Anterior cingulate cortex (tissue), 58 donors: ENCODE measurements around the gene HECTD3.
"Not testable (repeated sequence)": the region's sequence is repeated elsewhere in the genome, so short reads cannot be mapped to it uniquely, and the experiment has no call there.

Source experiments
- DNase-seq, 58 donors: peaks; one replicate each; lab custom pipeline; 2025; lab: John Stamatoyannopoulos, UW

HECTD3 gene

GRCh38 chr1:44995467-44996238 is 15.5 kb downstream of the HECTD3 start:
- no peak for DNase-seq

- no peak for DNase-seq
These were observed 16.7 kb downstream of the HECTD3 start for GRCh38 chr1:44994309-44994898.

- DNase-seq: no peak
These were observed 22.5 kb downstream of the HECTD3 start for GRCh38 chr1:44988531-44989156.

- DNase-seq: no peak
These were observed 25.3 kb downstream of the HECTD3 start for GRCh38 chr1:44985747-44986359.

GRCh38 chr1:44977372-44977771 is 33.8 kb downstream of the HECTD3 start:
- not testable (repeated sequence) for DNase-seq

- no peak for DNase-seq
These were observed 34.9 kb downstream of the HECTD3 start for GRCh38 chr1:44976252-44976651.

GRCh38 chr1:44973645-44974044 is 37.5 kb downstream of the HECTD3 start:
- no peak for DNase-seq

GRCh38 chr1:44970317-44970716 is 40.8 kb downstream of the HECTD3 start:
- DNase-seq: no peak

GRCh38 chr1:44964396-44964795 is 46.7 kb downstream of the HECTD3 start:
- no peak for DNase-seq

- no peak for DNase-seq
These were observed 48.4 kb downstream of the HECTD3 start for GRCh38 chr1:44962729-44963128.

- not testable (repeated sequence) for DNase-seq
These were observed 49.1 kb downstream of the HECTD3 start for GRCh38 chr1:44962022-44962421.

- DNase-seq: not testable (repeated sequence)
These were observed 53.6 kb downstream of the HECTD3 start for GRCh38 chr1:44957566-44957965.

GRCh38 chr1:44956077-44956476 is 55.0 kb downstream of the HECTD3 start:
- not testable (repeated sequence) for DNase-seq
